HEK293T (cell line): ENCODE results near the gene TMEM134.
A peak's percentile ranks its signal among the peaks of the same experiment; 100 is the strongest.

Source experiments
- CTCF ChIA-PET: fragments of 350-600 bp; formaldehyde crosslinking; extraction: SDS; loops from one replicate; lab custom pipeline; 2021; ENCODE audit warnings: antibody characterized with exemption, inconsistent platforms; lab: Yijun Ruan, JAX
- POLR2A ChIA-PET: fragments of 350-600 bp; formaldehyde crosslinking; extraction: SDS; loops from one replicate; lab custom pipeline; 2020; ENCODE audit warnings: antibody characterized with exemption, inconsistent platforms; lab: Yijun Ruan, JAX
- DNase-seq: peaks from one replicate; pipeline ENCODE4 v3.0.0; 2012; ENCODE audit warnings: mixed read lengths; ENCODE audit errors: extremely low spot score
- ARNT ChIP-seq: fragments of 450-650 bp; IDR thresholded peaks from 2 replicates; pipeline ENCODE4 v1.6.1; 2017; ENCODE audit warnings: mild to moderate bottlenecking
- BHLHE40 ChIP-seq: fragments of 450-650 bp; IDR thresholded peaks from 2 replicates; pipeline ENCODE4 v1.6.1; 2016; ENCODE audit warnings: mild to moderate bottlenecking, moderate library complexity, borderline replicate concordance
- CTBP1 ChIP-seq: fragments of 450-650 bp; IDR thresholded peaks from 2 replicates; pipeline ENCODE4 v1.6.1; 2016; ENCODE audit warnings: borderline replicate concordance
- ELF4 ChIP-seq: fragments of 450-650 bp; IDR thresholded peaks from 2 replicates; pipeline ENCODE4 v1.6.1; 2017; ENCODE audit warnings: antibody characterized with exemption
- FOXA1 ChIP-seq: fragments of 450-650 bp; IDR thresholded peaks from 2 replicates; pipeline ENCODE4 v1.6.1; 2016; ENCODE audit warnings: mild to moderate bottlenecking
- FOXK2 ChIP-seq: fragments of 450-650 bp; IDR thresholded peaks from 2 replicates; pipeline ENCODE4 v1.6.1; 2016; ENCODE audit warnings: mild to moderate bottlenecking
- FOXM1 ChIP-seq: fragments of 450-650 bp; IDR thresholded peaks from 2 replicates; pipeline ENCODE4 v1.6.1; 2017; ENCODE audit warnings: mild to moderate bottlenecking, borderline replicate concordance
- HDGF ChIP-seq: fragments of 450-650 bp; IDR thresholded peaks from 2 replicates; pipeline ENCODE4 v1.6.1; 2017; ENCODE audit warnings: antibody characterized with exemption, borderline replicate concordance
- L3MBTL2 ChIP-seq: fragments of 450-650 bp; conservative IDR thresholded peaks from 2 replicates; pipeline ENCODE4 v1.6.1; 2016; ENCODE audit warnings: mild to moderate bottlenecking
- LEF1 ChIP-seq: fragments of 450-650 bp; IDR thresholded peaks from 2 replicates; pipeline ENCODE4 v1.6.1; 2017; ENCODE audit warnings: mild to moderate bottlenecking, borderline replicate concordance
- NFRKB ChIP-seq: fragments of 450-650 bp; IDR thresholded peaks from 2 replicates; pipeline ENCODE4 v1.6.1; 2016; ENCODE audit warnings: mild to moderate bottlenecking, moderate library complexity
- SP1 ChIP-seq: fragments of 450-650 bp; IDR thresholded peaks from 2 replicates; pipeline ENCODE4 v1.6.1; 2017
- SUZ12 ChIP-seq: fragments of 450-650 bp; IDR thresholded peaks from 2 replicates; pipeline ENCODE4 v1.6.1; 2016; ENCODE audit warnings: mild to moderate bottlenecking
- TARDBP ChIP-seq: fragments of 450-650 bp; IDR thresholded peaks from 2 replicates; pipeline ENCODE4 v1.6.1; 2016
- ZNF384 ChIP-seq: fragments of 450-650 bp; IDR thresholded peaks from 2 replicates; pipeline ENCODE4 v1.6.1; 2016
- TF ChIP-seq, protein P1 (sequence below): fragments of 450-650 bp; IDR thresholded peaks from 2 replicates; pipeline ENCODE4 v1.6.1; 2016

Gene TMEM134

DNA sequence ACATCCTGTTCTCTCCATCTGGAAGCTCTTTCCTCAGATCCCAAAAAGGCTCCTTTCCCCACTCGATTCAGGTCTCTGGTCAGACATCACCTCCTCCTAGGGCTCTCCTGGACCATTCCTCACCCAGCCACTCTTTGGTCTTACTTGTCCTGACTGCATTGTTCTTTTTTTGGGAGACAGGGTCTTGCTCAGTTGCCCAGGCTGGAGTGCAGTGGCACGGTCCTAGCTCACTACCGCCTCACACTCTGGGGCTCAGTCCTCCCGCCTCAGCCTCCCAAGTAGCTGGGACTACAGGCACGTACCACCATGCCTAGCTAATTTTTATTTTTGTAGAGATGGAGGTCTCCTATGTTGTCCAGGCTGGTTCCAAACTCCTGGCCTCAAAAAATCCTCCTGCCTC, 23.5 kb downstream of the TMEM134 start:
- CTCF ChIA-PET = no interaction called here
- no peak for DNase-seq
- no peak for TF ChIP-seq SUZ12
- POLR2A ChIA-PET = no interaction called here

DNA sequence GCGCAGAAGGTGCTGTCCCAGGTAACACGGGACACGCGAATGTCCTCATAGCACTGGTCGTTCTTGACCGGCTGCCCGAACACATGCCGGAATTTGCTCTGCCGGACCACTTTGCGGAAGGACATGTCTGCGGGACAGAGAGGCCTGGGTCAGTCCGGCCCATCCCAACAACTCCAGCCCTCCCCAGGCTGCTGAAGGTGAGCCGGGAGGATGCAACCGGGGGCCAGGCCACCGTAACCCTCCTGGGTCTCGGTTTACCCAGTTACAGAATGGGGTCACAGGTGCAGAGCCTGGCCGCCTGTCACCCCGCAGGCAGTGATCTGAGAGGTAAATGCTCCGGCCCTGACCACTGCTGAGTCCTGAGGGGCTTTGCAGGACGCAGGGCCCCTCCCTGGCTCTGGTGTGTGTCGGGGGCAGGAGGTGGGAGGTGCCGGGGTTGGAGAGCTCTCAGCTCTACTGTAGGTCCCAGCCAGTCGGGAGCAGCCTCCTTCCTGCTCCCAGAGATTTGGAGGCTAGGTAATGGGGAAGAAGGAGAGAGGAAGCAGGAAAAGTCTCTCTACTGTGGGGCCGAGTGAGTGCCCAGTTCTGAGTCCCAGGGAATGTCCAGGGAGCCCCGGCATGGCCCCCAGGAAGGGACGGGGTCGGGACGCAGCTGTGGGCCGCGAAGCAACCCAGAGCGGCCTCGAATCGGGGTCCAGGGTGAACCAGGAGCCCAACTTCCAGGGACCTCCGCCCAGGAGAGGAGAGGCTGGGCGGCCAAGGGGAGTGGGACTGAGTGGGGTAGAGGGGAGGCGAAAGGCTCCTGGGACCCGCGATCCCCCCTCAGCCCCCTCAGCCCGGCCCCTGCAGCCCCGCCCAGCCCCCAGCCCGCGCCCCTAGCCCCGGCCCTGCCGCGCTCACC, 26.3 kb downstream of the TMEM134 start:
- peak; percentile 37 for DNase-seq
- ChIA-PET CTCF (no interaction called here), POLR2A (interaction anchor here (0.5 to 0.9 kb wide), 4 partner anchors 14 to 65 kb away, joined by 3 to 6 read pairs (median 3); partner anchors contain the start of genes CDK2AP2, PPP1CA and RPS6KB2)
- TF ChIP-seq BHLHE40 (no peak), L3MBTL2 (no peak), FOXM1 (no peak), ZNF384 (no peak), FOXA1 (no peak), CTBP1 (no peak), TARDBP (no peak), SUZ12 (no peak), LEF1 (no peak), ELF4 (no peak), HDGF (no peak), SP1 (no peak), ARNT (no peak), FOXK2 (no peak)
- TF ChIP-seq, protein P1, sequence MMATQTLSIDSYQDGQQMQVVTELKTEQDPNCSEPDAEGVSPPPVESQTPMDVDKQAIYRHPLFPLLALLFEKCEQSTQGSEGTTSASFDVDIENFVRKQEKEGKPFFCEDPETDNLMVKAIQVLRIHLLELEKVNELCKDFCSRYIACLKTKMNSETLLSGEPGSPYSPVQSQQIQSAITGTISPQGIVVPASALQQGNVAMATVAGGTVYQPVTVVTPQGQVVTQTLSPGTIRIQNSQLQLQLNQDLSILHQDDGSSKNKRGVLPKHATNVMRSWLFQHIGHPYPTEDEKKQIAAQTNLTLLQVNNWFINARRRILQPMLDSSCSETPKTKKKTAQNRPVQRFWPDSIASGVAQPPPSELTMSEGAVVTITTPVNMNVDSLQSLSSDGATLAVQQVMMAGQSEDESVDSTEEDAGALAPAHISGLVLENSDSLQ = no peak

DNA sequence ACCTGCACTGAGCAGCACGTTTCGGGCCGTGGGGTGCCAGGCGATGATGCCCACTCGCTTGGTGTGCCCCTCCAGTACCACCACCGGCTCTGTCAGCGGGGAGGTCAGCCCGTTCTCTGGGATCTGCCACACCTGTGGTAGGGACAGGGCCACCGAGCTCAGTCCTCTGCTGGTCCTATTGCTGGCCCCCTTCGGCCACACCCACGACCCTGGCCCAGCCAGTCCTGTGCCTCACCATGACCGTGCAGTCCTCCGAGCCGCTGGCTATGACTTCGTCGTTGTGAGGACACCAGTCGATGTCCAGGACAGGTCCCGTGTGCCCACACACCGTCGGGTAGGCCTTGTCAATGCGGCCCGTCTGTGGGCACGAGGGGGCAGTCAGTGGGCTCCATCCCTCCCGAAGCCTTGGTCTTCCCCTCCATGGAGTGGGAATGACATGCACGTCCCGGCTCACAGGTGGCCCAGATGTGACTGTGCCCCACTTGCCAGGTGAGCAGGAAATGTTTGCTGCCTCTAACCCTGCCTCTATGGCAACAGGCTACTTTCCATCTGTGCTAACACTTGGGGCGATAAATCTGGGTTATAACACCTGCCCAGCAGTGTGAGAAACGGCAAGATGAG, 27.2 kb downstream of the TMEM134 start:
- ChIA-PET POLR2A (interaction anchor here (0.7 to 1.5 kb wide), 4 partner anchors 13 to 41 kb away, joined by 3 to 7 read pairs (median 4); partner anchors contain the start of genes AIP and RPS6KB2), CTCF (no interaction called here)
- no peak for DNase-seq
- no peak for TF ChIP-seq ZNF384
- TF ChIP-seq, protein P1 = no peak
- TF ChIP-seq LEF1 = no peak
- no peak for TF ChIP-seq FOXM1
- no peak for TF ChIP-seq SP1
- TF ChIP-seq TARDBP = no peak
- TF ChIP-seq FOXA1 = no peak
- no peak for TF ChIP-seq HDGF
- TF ChIP-seq ARNT = no peak
- no peak for TF ChIP-seq CTBP1
- TF ChIP-seq FOXK2 = no peak
- TF ChIP-seq NFRKB = no peak
- no peak for TF ChIP-seq L3MBTL2

DNA sequence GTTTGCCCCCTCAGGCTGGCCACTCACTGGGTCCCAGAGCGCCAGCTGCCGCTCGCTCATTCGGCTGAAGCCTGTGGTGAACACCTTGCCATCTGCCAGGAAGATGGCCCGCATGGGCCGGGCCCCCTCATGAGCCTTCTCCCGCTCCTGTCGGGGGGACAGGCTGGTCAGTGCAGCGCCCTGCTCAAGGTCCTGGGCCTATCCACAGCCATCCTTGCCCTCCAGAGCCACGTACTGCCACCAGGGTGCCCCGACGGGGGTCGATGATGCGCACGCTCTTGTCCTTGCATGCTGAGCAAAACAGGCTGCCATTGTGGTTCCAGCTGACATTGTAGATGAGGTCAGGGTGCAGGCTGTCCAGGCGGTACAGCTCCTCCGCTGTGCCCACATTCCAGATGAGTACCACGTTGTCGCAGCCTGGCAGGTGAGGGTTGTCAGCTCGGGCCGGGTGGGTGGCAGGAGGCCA, 27.9 kb downstream of the TMEM134 start:
- ChIA-PET CTCF (no interaction called here), POLR2A (interaction anchor here (0.7 to 1.5 kb wide), 5 partner anchors 13 to 65 kb away, joined by 3 to 7 read pairs (median 3); partner anchors contain the start of genes AIP and RPS6KB2)
- TF ChIP-seq SUZ12 = no peak
- no peak for TF ChIP-seq FOXM1
- TF ChIP-seq L3MBTL2 = no peak
- TF ChIP-seq, protein P1 = no peak
- no peak for TF ChIP-seq BHLHE40
- no peak for TF ChIP-seq SP1
- no peak for TF ChIP-seq LEF1
- TF ChIP-seq ZNF384 = no peak
- no peak for TF ChIP-seq ARNT
- DNase-seq = no peak

DNA sequence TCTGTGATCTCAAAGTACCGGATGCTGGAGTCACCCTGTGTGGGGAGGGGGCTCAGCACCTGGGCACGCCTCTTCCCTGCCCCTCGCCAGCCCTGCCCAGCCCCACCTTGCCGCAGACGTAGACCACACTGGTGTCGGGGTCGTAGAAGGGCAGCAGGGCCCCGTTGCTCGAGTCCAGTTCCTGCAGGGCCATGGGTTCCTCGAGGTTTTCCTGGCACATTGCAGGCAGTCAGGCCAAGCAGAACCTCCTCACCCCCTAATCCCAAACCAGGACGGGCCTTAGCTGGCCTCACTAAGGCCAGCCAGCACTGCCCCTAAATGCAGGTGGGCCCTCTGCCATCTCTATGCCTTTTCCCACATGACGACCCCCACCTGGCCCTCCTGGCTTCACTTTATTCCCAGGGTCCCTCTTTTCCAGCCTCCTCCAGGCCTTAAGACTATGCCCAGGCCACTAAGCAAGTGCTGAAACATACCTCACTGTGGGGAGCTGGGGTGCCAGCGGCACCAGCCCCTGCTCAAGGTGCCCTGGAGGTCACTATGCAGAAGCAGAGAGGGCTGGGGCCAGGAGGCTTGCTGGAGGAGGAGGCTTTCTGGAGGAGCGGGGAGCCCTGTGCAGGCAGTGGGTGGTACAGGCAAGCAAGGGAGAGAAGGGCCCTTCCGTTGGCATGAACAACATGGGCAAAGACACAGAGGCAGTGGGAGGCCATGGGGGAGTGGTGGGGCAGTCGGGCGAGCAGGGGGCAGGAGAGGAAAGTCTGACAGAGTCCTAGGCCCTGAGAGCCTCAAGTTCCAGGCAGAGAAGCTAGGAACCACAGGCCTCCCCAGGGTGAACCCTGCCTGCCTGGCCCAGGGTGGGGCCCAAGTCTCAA, 28.6 kb downstream of the TMEM134 start:
- no peak for TF ChIP-seq SP1
- no peak for TF ChIP-seq FOXK2
- no peak for TF ChIP-seq NFRKB
- TF ChIP-seq TARDBP = no peak
- TF ChIP-seq L3MBTL2 = no peak
- TF ChIP-seq BHLHE40 = no peak
- no peak for TF ChIP-seq SUZ12
- CTCF ChIA-PET = no interaction called here
- POLR2A ChIA-PET = interaction anchor here (1.0 to 1.5 kb wide), 3 partner anchors 12 to 65 kb away, joined by 3 to 7 read pairs (median 3); partner anchors contain the start of gene RPS6KB2
- no peak for DNase-seq
